Osteoblast (primary cell): ENCODE results near the gene LRP1B. TPM values are rescaled to one million over a fixed set of nuclear protein-coding genes. Genes with fewer than 3 reads are reported as not detected.

Source experiments
- DNase-seq: peaks from one replicate; pipeline ENCODE4 v3.0.0; 2011; ENCODE audit warnings: low spot score, mixed read lengths; ENCODE audit not compliant: insufficient read length; ENCODE audit errors: missing footprints
- H2AFZ ChIP-seq: 2 replicates; pipeline ENCODE4 v1.6.0; 2011; ENCODE audit warnings: mild to moderate bottlenecking, low read length
- H3K27ac ChIP-seq: 2 replicates; pipeline ENCODE4 v1.5.1; 2011; ENCODE audit warnings: mild to moderate bottlenecking, low read depth, low read length, moderate library complexity
- H3K27me3 ChIP-seq: 2 replicates; pipeline ENCODE4 v1.6.0; 2012; ENCODE audit warnings: mild to moderate bottlenecking, control low read depth, inconsistent platforms, low read length, moderate library complexity; ENCODE audit not compliant: insufficient read depth
- H3K36me3 ChIP-seq: 2 replicates; pipeline ENCODE4 v1.5.1; 2011; ENCODE audit warnings: mild to moderate bottlenecking, low read length, control low read depth, moderate library complexity; ENCODE audit not compliant: insufficient read depth
- H3K4me1 ChIP-seq: 2 replicates; pipeline ENCODE4 v1.5.1; 2011; ENCODE audit warnings: mild to moderate bottlenecking, low read length, control low read depth, moderate library complexity; ENCODE audit not compliant: insufficient read depth
- H3K4me2 ChIP-seq: 2 replicates; pipeline ENCODE4 v1.6.0; 2011; ENCODE audit warnings: mild to moderate bottlenecking, low read length; ENCODE audit not compliant: insufficient read depth
- H3K4me3 ChIP-seq: fragments of 200-600 bp; sonication (generic); 3 replicates; pipeline ENCODE4 v1.5.1; 2012; ENCODE audit warnings: mild to moderate bottlenecking, low read length, inconsistent platforms; ENCODE audit not compliant: insufficient read depth
- H3K79me2 ChIP-seq: 2 replicates; pipeline ENCODE4 v1.6.0; 2012; ENCODE audit warnings: mild to moderate bottlenecking, low read length, control low read depth, inconsistent platforms; ENCODE audit not compliant: insufficient read depth
- H3K9me3 ChIP-seq: 2 replicates; pipeline ENCODE4 v1.5.1; 2011; ENCODE audit warnings: low read depth, low read length, control low read depth
- H4K20me1 ChIP-seq: 2 replicates; pipeline ENCODE4 v1.6.0; 2012; ENCODE audit warnings: mild to moderate bottlenecking, low read length, control low read depth; ENCODE audit not compliant: insufficient read depth
- CTCF ChIP-seq: IDR thresholded peaks from 2 replicates; pipeline ENCODE4 v1.5.1; 2011; ENCODE audit warnings: mild to moderate bottlenecking, low read depth, low read length, moderate library complexity; ENCODE audit errors: extremely low read depth
- total RNA-seq: library from RNA; depleted of rRNA; stranded (reverse); fragments of >200 nt; gene quantifications from 2 replicates; pipeline ENCODE4 v1.2.3, GENCODE V29; 2012

Gene LRP1B
- total RNA-seq, 1 donor = not detected

GRCh38 chr2:141728142-141728541 lies 402.7 kb downstream of the LRP1B start:
- H3K4me2 ChIP-seq = no peak overlapping the region
- H3K9me3 ChIP-seq = peaks cover 2% of the 10 kb centered on the region
- TF ChIP-seq CTCF = no peak
- no peak overlapping the region for H3K4me3 ChIP-seq
- H3K36me3 ChIP-seq = no peaks in the 10 kb centered on the region
- no peak overlapping the region for H2AFZ ChIP-seq
- H3K27ac ChIP-seq = no peak overlapping the region
- no peaks in the 10 kb centered on the region for H3K27me3 ChIP-seq
- H3K79me2 ChIP-seq = no peaks in the 10 kb centered on the region
- H4K20me1 ChIP-seq = no peaks in the 10 kb centered on the region
- H3K4me1 ChIP-seq = no peaks in the 10 kb centered on the region
- DNase-seq = no peak

GRCh38 chr2:141724426-141724825 lies 406.4 kb downstream of the LRP1B start:
- Histone ChIP-seq H4K20me1 (no peaks in the 10 kb centered on the region), H3K27me3 (no peaks in the 10 kb centered on the region), H2AFZ (no peak overlapping the region), H3K79me2 (no peaks in the 10 kb centered on the region), H3K36me3 (no peaks in the 10 kb centered on the region), H3K9me3 (peaks cover 2% of the 10 kb centered on the region), H3K27ac (no peak overlapping the region), H3K4me3 (no peak overlapping the region), H3K4me2 (no peak overlapping the region), H3K4me1 (no peaks in the 10 kb centered on the region)
- no peak for TF ChIP-seq CTCF
- DNase-seq = no peak

- Histone ChIP-seq H4K20me1 (no peaks in the 10 kb centered on the region), H2AFZ (no peak overlapping the region), H3K9me3 (peaks cover 2% of the 10 kb centered on the region), H3K79me2 (no peaks in the 10 kb centered on the region), H3K36me3 (no peaks in the 10 kb centered on the region), H3K4me2 (no peak overlapping the region), H3K27me3 (no peaks in the 10 kb centered on the region), H3K4me3 (no peak overlapping the region), H3K27ac (no peak overlapping the region), H3K4me1 (no peaks in the 10 kb centered on the region)
- TF ChIP-seq CTCF = no peak
- no peak for DNase-seq
Measured at GRCh38 chr2:141723814-141724213, 407.0 kb downstream of the LRP1B start.

GRCh38 chr2:141720476-141720875 lies 410.3 kb downstream of the LRP1B start:
- Histone ChIP-seq H3K4me2 (no peak overlapping the region), H3K4me3 (no peak overlapping the region), H3K9me3 (no peaks in the 10 kb centered on the region), H2AFZ (no peak overlapping the region), H3K27me3 (no peaks in the 10 kb centered on the region), H3K4me1 (no peaks in the 10 kb centered on the region), H3K36me3 (no peaks in the 10 kb centered on the region), H3K79me2 (no peaks in the 10 kb centered on the region), H4K20me1 (no peaks in the 10 kb centered on the region), H3K27ac (no peak overlapping the region)
- no peak for TF ChIP-seq CTCF
- no peak for DNase-seq
